ENCODE results near the gene DNM2. TPM values are rescaled to one million over a fixed set of nuclear protein-coding genes. Genes with fewer than 3 reads are reported as not detected.

DNM2 gene
- total and polyA plus RNA-seq, 2 donors (not counting 1 experiment from before 2014, with no cell fraction given): 42.6 to 76.8 TPM

GRCh38 chr19:10686661-10687517 is 31.0 kb upstream of the DNM2 start:
- no peaks in the 10 kb centered on the region for H3K27me3 ChIP-seq (ENCODE audit: control insufficient read depth, insufficient read depth, low read length)
- H3K27ac ChIP-seq (ENCODE audit: insufficient read depth, low read length): peak overlapping the region; percentile 56
- peaks cover 2% of the 10 kb centered on the region for H3K4me1 ChIP-seq (ENCODE audit: control insufficient read depth, extremely low read depth, insufficient read depth, low read length)
- H3K4me2 ChIP-seq (ENCODE audit: extremely low read depth, insufficient read depth, low read length): peak overlapping the region; percentile 8
- peaks cover 57% of the 10 kb centered on the region for H3K36me3 ChIP-seq (ENCODE audit: control insufficient read depth, insufficient read depth, low read length)
- H3K79me2 ChIP-seq (ENCODE audit: control insufficient read depth, insufficient read depth, low read length): peaks cover 12% of the 10 kb centered on the region
- H3K4me3 ChIP-seq (replicated peaks in 1 of 4; ENCODE audit: control extremely low read depth in 1 of 4, insufficient read depth in 1 of 4, low read depth in 3 of 4, low read length in 4 of 4): no peak overlapping the region
- H3K9me3 ChIP-seq (ENCODE audit: control insufficient read depth, insufficient read depth, low read depth, low read length): no peaks in the 10 kb centered on the region
- H3K9ac ChIP-seq (ENCODE audit: insufficient read depth, low read length): no peak overlapping the region
- TF ChIP-seq EZH2 (IDR thresholded peaks at IDR 0.05; ENCODE audit: low read length, missing control alignments): no peak
- no peak for TF ChIP-seq CTCF (conservative IDR thresholded peaks at IDR 0.05 in 1 of 2, IDR thresholded peaks at IDR 0.05 in 1 of 2; ENCODE audit: low read depth in 1 of 2, low read length in 2 of 2)
- peak; percentile 30 to 64 for DNase-seq (ENCODE audit: low read depth in 2 of 2)
- no peak overlapping the region for H2AFZ ChIP-seq (ENCODE audit: low read length)
- no peaks in the 10 kb centered on the region for H4K20me1 ChIP-seq (ENCODE audit: control insufficient read depth, extremely low read depth, insufficient read depth, low read length)

- TF ChIP-seq CTCF (conservative IDR thresholded peaks at IDR 0.05 in 1 of 2, IDR thresholded peaks at IDR 0.05 in 1 of 2; ENCODE audit: low read depth in 1 of 2, low read length in 2 of 2): no peak
- TF ChIP-seq EZH2 (IDR thresholded peaks at IDR 0.05; ENCODE audit: low read length, missing control alignments): no peak
- Histone ChIP-seq H3K27ac (ENCODE audit: insufficient read depth, low read length) (no peak overlapping the region), H3K9ac (ENCODE audit: insufficient read depth, low read length) (no peak overlapping the region), H3K27me3 (ENCODE audit: control insufficient read depth, insufficient read depth, low read length) (no peaks in the 10 kb centered on the region), H3K9me3 (ENCODE audit: control insufficient read depth, insufficient read depth, low read depth, low read length) (no peaks in the 10 kb centered on the region), H2AFZ (ENCODE audit: low read length) (no peak overlapping the region), H3K79me2 (ENCODE audit: control insufficient read depth, insufficient read depth, low read length) (peaks cover 9% of the 10 kb centered on the region), H3K36me3 (ENCODE audit: control insufficient read depth, insufficient read depth, low read length) (peaks cover 52% of the 10 kb centered on the region), H4K20me1 (ENCODE audit: control insufficient read depth, extremely low read depth, insufficient read depth, low read length) (peaks cover 2% of the 10 kb centered on the region), H3K4me3 (replicated peaks in 1 of 4; ENCODE audit: control extremely low read depth in 1 of 4, insufficient read depth in 1 of 4, low read depth in 3 of 4, low read length in 4 of 4) (no peak overlapping the region), H3K4me1 (ENCODE audit: control insufficient read depth, extremely low read depth, insufficient read depth, low read length) (peaks cover 2% of the 10 kb centered on the region), H3K4me2 (ENCODE audit: extremely low read depth, insufficient read depth, low read length) (no peak overlapping the region)
- DNase-seq (ENCODE audit: low read depth in 2 of 2): no peak
Measured at GRCh38 chr19:10687518-10688288, 30.2 kb upstream of the DNM2 start.

- Histone ChIP-seq H3K27me3 (ENCODE audit: control insufficient read depth, insufficient read depth, low read length) (no peaks in the 10 kb centered on the region), H3K4me1 (ENCODE audit: control insufficient read depth, extremely low read depth, insufficient read depth, low read length) (peaks cover 2% of the 10 kb centered on the region), H3K36me3 (ENCODE audit: control insufficient read depth, insufficient read depth, low read length) (peaks cover 43% of the 10 kb centered on the region), H3K4me3 (replicated peaks in 1 of 4; ENCODE audit: control extremely low read depth in 1 of 4, insufficient read depth in 1 of 4, low read depth in 3 of 4, low read length in 4 of 4) (no peak overlapping the region), H3K9ac (ENCODE audit: insufficient read depth, low read length) (no peak overlapping the region), H2AFZ (ENCODE audit: low read length) (no peak overlapping the region), H4K20me1 (ENCODE audit: control insufficient read depth, extremely low read depth, insufficient read depth, low read length) (peaks cover 2% of the 10 kb centered on the region), H3K4me2 (ENCODE audit: extremely low read depth, insufficient read depth, low read length) (no peak overlapping the region), H3K79me2 (ENCODE audit: control insufficient read depth, insufficient read depth, low read length) (peaks cover 7% of the 10 kb centered on the region), H3K9me3 (ENCODE audit: control insufficient read depth, insufficient read depth, low read depth, low read length) (no peaks in the 10 kb centered on the region), H3K27ac (ENCODE audit: insufficient read depth, low read length) (no peak overlapping the region)
- DNase-seq (ENCODE audit: low read depth in 2 of 2): no peak
- no peak for TF ChIP-seq CTCF (conservative IDR thresholded peaks at IDR 0.05 in 1 of 2, IDR thresholded peaks at IDR 0.05 in 1 of 2; ENCODE audit: low read depth in 1 of 2, low read length in 2 of 2)
- TF ChIP-seq EZH2 (IDR thresholded peaks at IDR 0.05; ENCODE audit: low read length, missing control alignments): no peak
Measured at GRCh38 chr19:10688545-10689280, 29.2 kb upstream of the DNM2 start.

Measured in fibroblast of lung (primary cell).